ENCODE results near the gene EIF4E2. TPM values are rescaled to one million over a fixed set of nuclear protein-coding genes. Genes with fewer than 3 reads are reported as not detected.

Gene EIF4E2
- total and polyA plus RNA-seq, 9 donors = 18.6 to 111 (median 42.8) TPM

- Histone ChIP-seq H3K4me1 (ENCODE audit: insufficient read depth) (peaks cover 11% of the 10 kb centered on the region), H3K36me3 (no peaks in the 10 kb centered on the region), H3K4me3 (no peak overlapping the region), H3K27ac (no peak overlapping the region), H3K9me3 (no peaks in the 10 kb centered on the region), H3K27me3 (no peaks in the 10 kb centered on the region)
- DNase-seq = no peak
- intact Hi-C loops (cut with DNase I) = no loop called here
- TF ChIP-seq, protein P1, sequence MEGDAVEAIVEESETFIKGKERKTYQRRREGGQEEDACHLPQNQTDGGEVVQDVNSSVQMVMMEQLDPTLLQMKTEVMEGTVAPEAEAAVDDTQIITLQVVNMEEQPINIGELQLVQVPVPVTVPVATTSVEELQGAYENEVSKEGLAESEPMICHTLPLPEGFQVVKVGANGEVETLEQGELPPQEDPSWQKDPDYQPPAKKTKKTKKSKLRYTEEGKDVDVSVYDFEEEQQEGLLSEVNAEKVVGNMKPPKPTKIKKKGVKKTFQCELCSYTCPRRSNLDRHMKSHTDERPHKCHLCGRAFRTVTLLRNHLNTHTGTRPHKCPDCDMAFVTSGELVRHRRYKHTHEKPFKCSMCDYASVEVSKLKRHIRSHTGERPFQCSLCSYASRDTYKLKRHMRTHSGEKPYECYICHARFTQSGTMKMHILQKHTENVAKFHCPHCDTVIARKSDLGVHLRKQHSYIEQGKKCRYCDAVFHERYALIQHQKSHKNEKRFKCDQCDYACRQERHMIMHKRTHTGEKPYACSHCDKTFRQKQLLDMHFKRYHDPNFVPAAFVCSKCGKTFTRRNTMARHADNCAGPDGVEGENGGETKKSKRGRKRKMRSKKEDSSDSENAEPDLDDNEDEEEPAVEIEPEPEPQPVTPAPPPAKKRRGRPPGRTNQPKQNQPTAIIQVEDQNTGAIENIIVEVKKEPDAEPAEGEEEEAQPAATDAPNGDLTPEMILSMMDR (IDR thresholded peaks at IDR 0.05) = no peak
- TF ChIP-seq POLR2A (IDR thresholded peaks at IDR 0.05) = no peak
- no peak for TF ChIP-seq EP300 (IDR thresholded peaks at IDR 0.05)
- WGBS, 3 donors = 56 to 65% (median 60%) methylated on average over 10 of the region's 10 CpGs
Observed at GRCh38 chr2:232505856-232506255, 44.6 kb upstream of the EIF4E2 start.

DNA sequence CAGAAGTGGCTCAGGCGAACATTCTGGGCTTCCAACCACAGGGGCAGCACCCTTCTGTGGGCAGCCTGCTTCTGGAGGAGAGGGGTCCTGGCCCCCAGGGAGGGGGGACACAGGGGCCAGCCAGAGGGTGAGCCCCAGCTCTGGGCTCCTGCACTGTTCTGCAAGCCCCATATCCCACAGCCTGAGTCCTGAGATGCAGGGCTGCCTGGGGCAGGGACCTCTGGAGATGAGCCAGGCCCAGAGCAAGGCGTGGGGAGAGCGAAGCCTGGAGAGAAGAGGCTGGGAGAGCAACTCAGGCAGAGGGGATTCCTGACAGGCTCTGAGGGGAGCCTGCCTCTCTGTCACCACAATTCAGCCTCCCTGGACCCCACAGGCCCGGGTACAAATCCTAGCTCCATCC lies 43.8 kb upstream of the EIF4E2 start:
- H3K36me3 ChIP-seq = no peaks in the 10 kb centered on the region
- WGBS, 3 donors = 71 to 79% (median 72%) methylated on average over 4 of the region's 4 CpGs
- TF ChIP-seq, protein P1 (IDR thresholded peaks at IDR 0.05) = no peak
- no peak for TF ChIP-seq POLR2A (IDR thresholded peaks at IDR 0.05)
- TF ChIP-seq EP300 (IDR thresholded peaks at IDR 0.05) = no peak
- H3K9me3 ChIP-seq = no peaks in the 10 kb centered on the region
- no peak overlapping the region for H3K4me3 ChIP-seq
- H3K4me1 ChIP-seq (ENCODE audit: insufficient read depth) = peaks cover 8% of the 10 kb centered on the region
- no peak overlapping the region for H3K27ac ChIP-seq
- intact Hi-C loops (cut with DNase I) = no loop called here
- DNase-seq = peak in 4 of 5 donors; percentile 38 to 67 (median 55)
- no peaks in the 10 kb centered on the region for H3K27me3 ChIP-seq

DNA sequence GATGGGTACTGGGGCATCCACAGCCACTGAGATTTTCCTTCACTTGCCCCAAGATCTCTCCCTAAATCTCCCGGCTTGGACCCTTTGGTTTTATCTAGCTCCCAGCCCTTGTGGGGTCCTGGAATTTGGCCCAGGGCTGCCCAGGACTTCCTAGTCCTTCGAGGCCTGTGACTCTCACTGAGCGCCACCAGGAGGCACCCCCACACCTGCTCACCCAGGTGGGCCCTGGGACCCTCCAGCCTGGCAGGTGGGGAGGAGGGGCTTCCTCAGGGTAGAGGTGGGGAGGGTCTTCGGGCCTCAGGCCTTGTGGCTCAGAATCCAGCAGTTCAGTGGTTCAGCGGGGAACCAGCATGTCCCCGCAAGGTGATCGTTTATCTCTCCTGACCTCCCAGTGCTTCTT lies 42.2 kb upstream of the EIF4E2 start:
- no peak for TF ChIP-seq POLR2A (IDR thresholded peaks at IDR 0.05)
- TF ChIP-seq, protein P1 (IDR thresholded peaks at IDR 0.05) = no peak
- no peak for TF ChIP-seq EP300 (IDR thresholded peaks at IDR 0.05)
- Histone ChIP-seq H3K4me1 (ENCODE audit: insufficient read depth) (peaks cover 2% of the 10 kb centered on the region), H3K9me3 (no peaks in the 10 kb centered on the region), H3K27ac (no peak overlapping the region), H3K4me3 (no peak overlapping the region), H3K27me3 (no peaks in the 10 kb centered on the region), H3K36me3 (no peaks in the 10 kb centered on the region)
- intact Hi-C loops (cut with DNase I) = no loop called here
- no peak for DNase-seq
- 83 to 89% (median 86%) methylated on average over 7 of the region's 7 CpGs for WGBS, 3 donors

GRCh38 chr2:232511336-232511890 lies 39.1 kb upstream of the EIF4E2 start:
- Histone ChIP-seq H3K4me3 (no peak overlapping the region), H3K9me3 (no peaks in the 10 kb centered on the region), H3K4me1 (ENCODE audit: insufficient read depth) (no peaks in the 10 kb centered on the region), H3K27ac (no peak overlapping the region), H3K27me3 (no peaks in the 10 kb centered on the region), H3K36me3 (no peaks in the 10 kb centered on the region)
- no peak for DNase-seq
- TF ChIP-seq, protein P1 (IDR thresholded peaks at IDR 0.05) = no peak
- TF ChIP-seq EP300 (IDR thresholded peaks at IDR 0.05) = no peak
- no peak for TF ChIP-seq POLR2A (IDR thresholded peaks at IDR 0.05)
- intact Hi-C loops (cut with DNase I) = no loop called here
- 59 to 69% (median 67%) methylated on average over 7 to 11 of the region's 11 CpGs for WGBS, 3 donors

Measured in ovary (tissue), 9 donors.